HG03457 (cell line): Measurements from ENCODE around the gene TFPT.
"Not testable (repeated sequence)": the region's sequence is repeated elsewhere in the genome, so short reads cannot be mapped to it uniquely, and the experiment has no call there.

Source experiments
- ATAC-seq: cut with Tn5 transposase; IDR thresholded peaks from one replicate; pipeline ENCODE4 v1.9.1; 2021; ENCODE audit warnings: moderate number of reproducible peaks; ENCODE audit not compliant: unreplicated experiment

The TFPT gene

GRCh38 chr19:54124393-54124792, 8.9 kb upstream of the TFPT start:
- ATAC-seq = no peak

DNA sequence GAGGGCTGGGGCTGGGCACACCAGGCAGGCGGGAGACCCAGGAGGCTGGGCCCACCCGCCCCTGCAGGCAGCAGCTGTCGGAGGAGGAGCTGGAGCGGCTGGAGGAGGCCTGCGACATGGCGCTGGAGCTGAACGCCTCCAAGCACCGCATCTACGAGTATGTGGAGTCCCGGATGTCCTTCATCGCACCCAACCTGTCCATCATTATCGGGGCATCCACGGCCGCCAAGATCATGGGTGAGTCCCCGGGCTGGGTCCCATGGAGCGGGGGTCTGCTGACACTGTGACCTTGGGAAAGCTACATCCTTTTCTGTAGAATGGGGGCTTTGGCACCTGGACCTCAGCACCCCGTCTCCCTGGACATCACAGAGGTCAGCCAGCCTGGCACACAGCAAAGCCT, 8.2 kb upstream of the TFPT start:
- ATAC-seq = no peak

DNA sequence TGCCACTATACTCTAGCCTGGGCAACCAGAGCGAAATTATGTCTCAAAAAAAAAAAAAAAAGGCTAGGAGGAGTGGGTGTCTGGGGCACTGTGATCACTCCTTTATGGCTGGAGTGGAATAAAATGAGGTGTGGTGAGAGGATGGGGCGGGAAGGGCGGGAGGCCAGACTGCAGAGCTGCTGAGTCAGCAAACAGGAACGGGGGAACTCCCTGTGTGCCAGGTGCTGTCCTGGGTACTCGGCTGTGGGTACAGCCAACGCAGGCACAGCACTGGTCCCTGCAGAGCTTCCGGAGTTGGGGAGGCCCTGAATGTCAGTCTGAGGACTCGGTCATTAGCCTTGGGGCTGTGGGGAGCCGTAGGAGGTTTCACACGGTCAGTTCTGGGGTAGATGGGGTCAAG, 5.8 kb upstream of the TFPT start:
- ATAC-seq = no peak

GRCh38 chr19:54114340-54115108, 933 bp downstream of the TFPT start:
- no peak for ATAC-seq

DNA sequence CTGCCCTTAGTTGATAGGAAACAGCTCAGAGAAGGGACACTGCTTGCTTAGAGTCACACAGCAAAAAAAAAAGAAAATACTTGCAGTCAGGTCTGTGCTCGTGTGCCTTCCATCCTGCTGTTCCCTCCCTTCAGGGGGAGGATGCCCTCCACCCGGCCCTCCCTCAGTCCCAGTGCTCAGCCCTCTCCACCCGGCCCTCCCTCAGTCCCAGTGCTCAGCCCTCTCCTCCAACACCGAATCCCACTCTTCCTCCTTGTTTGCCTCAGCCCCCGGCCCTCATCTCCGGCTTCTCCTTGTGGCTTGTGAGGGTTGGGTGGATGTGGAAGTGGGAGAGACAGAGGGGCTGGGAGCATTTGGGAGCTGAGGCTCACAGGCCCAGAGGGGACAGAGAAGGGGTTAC, 5.8 kb downstream of the TFPT start:
- ATAC-seq = no peak

DNA sequence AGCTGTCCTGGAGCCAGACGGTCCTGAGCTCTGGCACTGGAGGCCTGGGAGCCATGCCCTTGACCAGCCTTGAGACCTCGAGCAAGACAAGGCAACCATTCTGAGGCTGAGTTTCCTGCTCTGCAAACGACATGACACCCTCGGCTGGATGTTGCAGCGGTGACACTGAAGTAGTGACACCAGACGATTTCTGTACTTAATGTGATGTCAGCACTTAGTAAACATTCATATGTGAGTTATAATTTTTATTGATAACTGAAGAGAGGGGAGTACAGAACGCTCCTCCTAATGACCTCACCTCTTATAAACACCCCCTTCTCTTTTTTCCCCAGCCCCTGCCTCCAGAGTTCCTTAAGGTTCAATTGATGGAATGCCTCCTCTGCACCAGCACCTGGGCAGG, 7.0 kb downstream of the TFPT start:
- ATAC-seq = no peak

- ATAC-seq = no peak
These were observed 7.5 kb downstream of the TFPT start for GRCh38 chr19:54107876-54108490.

- no peak for ATAC-seq
These were observed 8.7 kb downstream of the TFPT start for GRCh38 chr19:54106716-54107115.

GRCh38 chr19:54105796-54106195, 9.7 kb downstream of the TFPT start:
- no peak for ATAC-seq

DNA sequence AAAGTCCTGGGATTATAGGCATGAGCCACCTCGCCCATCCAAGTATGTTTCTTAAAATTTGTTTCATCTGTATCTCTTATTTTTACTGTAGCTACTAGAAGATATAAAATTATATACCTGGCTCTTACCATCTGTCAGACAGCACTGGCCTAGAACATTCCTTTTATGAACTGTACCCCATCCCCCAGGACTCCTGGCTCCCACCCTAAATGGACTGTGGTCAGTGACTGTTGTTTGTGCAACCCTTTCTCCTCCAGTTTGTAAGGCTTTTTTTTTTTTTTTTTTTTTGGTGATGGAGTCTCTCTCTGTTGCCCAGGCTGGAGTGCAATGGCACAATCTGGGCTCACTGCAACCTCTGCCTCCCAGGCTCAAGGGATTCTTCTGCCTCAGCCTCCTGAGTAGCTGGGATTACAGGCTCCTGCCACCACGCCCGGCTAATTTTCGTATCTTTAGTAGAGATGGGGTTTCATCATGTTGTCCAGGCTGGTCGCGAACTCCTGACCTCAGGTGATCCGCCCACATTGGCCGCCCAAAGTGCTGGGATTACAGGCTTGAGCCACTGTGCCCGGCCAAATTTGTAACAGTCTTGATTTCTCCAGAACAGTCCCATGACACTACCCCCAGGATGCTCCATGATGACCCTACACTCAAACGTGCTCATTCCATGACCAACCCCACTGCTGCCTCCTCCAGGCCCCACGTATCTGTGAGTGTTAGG, 10.3 kb downstream of the TFPT start:
- no peak for ATAC-seq

- peak; percentile 79 for ATAC-seq
These were observed 12.9 kb downstream of the TFPT start, which contains the start of gene NDUFA3 for GRCh38 chr19:54102421-54103169. NDUFA3 (plus strand) TSS chr19:54102855; CDS start chr19:54102879, 24 bp downstream.

DNA sequence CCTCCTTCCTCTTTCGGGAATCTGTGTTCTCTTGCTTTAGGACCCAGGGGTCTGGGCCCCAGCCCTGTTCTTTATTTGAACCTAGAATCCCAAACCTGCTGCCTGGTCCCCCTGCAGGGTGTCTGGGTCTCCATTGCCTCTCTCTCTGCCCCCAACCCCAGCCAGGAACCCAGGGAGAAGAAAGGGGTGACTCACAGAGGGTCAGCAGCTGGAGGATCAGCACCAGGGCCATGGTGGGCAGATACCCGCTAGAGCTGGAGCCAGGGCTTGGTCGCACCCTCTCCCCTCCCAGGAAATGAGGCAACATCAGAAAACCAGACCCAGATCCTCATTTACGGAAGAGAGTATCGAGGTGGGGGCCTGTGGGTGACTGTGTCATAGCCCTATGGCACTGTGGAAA, 14.9 kb downstream of the TFPT start, which contains the start of gene OSCAR:
Gene OSCAR (minus strand): TSS at position 243 of the 400 bp plus-strand sequence. CDS start 11 bp downstream, at position 232.
- ATAC-seq = no peak

GRCh38 chr19:54099903-54100255, 15.6 kb downstream of the TFPT start:
- not testable (repeated sequence) for ATAC-seq

DNA sequence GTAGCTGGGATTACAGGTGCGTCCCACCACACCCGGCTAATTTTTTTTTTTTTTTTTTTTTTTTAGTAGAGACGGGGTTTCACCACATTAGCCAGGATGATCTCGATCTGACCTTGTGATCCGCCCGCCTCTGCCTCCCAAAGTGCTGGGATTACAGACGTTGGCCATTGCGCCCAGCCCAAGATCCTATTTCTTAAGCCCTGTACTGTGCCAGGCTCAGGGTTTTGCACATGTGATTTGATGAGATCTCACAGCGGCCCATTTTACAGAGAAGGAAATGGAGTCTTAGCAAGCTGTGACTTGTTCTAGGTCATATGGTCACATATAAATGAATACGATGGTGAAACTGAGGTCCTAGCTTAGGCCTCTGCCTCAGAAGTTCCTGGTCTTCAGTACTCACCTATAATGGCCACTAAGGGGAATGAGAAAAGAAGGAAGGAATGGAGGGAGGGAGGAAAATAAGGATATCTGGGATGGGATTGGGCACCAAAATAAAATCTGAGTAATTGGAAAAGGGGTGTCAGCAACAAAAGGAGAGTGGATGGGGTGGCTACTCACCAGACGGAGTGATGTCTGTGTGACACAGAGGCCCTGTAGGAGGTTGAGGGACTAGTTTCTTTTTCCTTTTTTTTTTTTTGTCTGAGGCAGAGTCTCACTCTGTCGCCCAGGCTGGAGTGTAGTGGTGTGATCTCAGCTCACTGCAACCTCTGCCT, 16.1 kb downstream of the TFPT start:
- no peak for ATAC-seq

GRCh38 chr19:54096617-54097106, 18.8 kb downstream of the TFPT start:
- ATAC-seq = no peak

DNA sequence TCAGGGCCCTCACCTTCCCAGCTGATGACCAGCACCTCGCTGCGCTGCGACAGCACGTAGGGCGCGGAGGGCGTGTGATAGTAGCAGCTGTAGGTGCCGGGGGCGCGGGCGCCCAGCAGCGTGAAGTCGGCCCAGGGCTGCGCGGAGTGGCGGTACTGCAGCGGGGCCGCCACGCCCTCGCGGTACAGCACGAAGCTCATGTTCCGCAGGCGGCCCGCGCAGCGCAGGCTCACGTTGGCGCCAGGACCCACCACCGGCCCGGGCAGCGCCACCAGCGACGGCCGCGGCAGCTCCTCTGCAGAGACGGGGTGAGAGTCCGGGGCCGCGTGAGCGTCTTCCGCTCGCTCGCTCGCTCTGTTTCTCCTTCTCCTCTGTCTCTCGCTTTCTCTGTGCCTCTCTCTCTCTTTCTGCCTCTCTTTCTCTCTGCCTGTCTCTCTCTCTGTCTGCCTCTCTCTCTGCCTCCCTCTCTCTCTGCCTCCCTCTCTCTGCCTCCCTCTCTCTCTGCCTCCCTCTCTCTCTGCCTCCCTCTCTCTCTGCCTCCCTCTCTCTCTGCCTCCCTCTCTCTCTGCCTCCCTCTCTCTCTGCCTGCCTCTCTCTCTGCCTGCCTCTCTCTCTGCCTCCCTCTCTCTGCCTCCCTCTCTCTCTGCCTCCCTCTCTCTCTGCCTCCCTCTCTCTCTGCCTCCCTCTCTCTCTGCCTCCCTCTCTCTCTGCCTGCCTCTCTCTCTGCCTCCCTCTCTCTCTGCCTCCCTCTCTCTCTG, 19.4 kb downstream of the TFPT start:
- not testable (repeated sequence) for ATAC-seq

DNA sequence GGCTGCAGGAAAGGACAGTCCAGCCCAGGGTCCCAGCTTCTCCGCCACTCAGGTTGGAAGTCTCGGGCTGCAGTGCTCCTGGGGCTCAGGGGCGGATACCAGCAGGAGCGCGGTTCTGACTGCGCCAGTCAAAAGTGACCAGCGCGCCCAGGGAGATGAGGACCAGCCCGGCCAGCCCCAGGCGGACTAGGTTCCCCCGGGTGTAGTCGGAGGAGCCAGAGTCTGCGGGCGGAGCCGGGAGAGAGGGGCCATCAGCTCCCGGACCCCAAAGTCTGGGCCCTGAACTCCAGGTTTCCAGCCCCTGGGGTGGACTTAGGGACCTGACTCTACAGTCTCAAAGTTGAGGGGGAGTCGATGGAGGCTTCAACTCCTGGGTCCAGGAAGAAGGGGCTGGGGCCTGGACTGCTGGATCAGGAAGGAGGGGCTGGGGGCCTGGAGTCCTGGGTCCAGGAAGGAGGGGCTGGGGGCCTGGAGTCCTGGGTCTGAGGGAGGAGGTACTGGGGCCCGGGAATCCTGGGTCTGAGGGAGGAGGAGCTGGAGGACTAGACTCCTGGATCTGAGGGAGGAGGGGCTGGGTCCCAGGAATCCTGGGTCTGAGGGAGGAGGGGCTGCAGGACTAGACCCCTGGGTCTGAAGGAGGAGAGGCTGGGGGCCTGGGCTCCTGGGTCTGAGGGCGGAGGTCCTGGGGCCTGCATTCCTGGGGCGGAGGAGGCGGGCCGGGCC, 20.2 kb downstream of the TFPT start:
- ATAC-seq = no peak

GRCh38 chr19:54094426-54095000, 20.9 kb downstream of the TFPT start:
- ATAC-seq = no peak

- no peak for ATAC-seq
These were observed 31.0 kb downstream of the TFPT start for GRCh38 chr19:54084410-54084809.
